Gastrocnemius medialis (tissue), 4 donors: ENCODE results near the gene PCYOX1L. TPM values are rescaled to one million over a fixed set of nuclear protein-coding genes. Genes with fewer than 3 reads are reported as not detected.

Source experiments
- ATAC-seq, 2 donors: fragments of 150-250 bp; one replicate each; pipeline ENCODE4 v1.9.1; 2016
- DNase-seq, 2 donors: peaks; one replicate each; pipeline ENCODE4 v3.0.0-alpha.2; 2019
- H3K27ac ChIP-seq, 4 donors: fragments of 200-600 bp; sonication (generic); 1 replicate in 1 of 4; 2 replicates in 3 of 4; pipeline ENCODE4 v1.5.1; 2016 to 2018; ENCODE audit warnings: mild to moderate bottlenecking in 2 of 4, moderate library complexity in 1 of 4
- H3K27me3 ChIP-seq, 3 donors: fragments of 200-600 bp; sonication (generic) in 2 of 3; 1 replicate in 1 of 3; 2 replicates in 2 of 3; pipeline versions ENCODE4 v1.5.1 to v1.6.0; 2016 to 2019; ENCODE audit warnings: mild to moderate bottlenecking in 1 of 3, moderate library complexity in 1 of 3
- H3K36me3 ChIP-seq, 2 donors: fragments of 200-600 bp; sonication (generic) in 1 of 2; one replicate each; pipeline ENCODE4 v1.5.1; 2017 to 2018
- H3K4me1 ChIP-seq, 2 donors: fragments of 200-600 bp; sonication (generic) in 1 of 2; one replicate each; pipeline ENCODE4 v1.5.1; 2016 to 2017; ENCODE audit warnings: mild to moderate bottlenecking in 2 of 2
- H3K4me3 ChIP-seq, 4 donors: fragments of 200-600 bp; sonication (generic) in 3 of 4; 1 replicate in 1 of 4; 2 replicates in 3 of 4; pipeline ENCODE4 v1.5.1; 2016 to 2019; ENCODE audit warnings: mild to moderate bottlenecking in 2 of 4
- H3K9me3 ChIP-seq, 3 donors: fragments of 200-600 bp; sonication (generic) in 2 of 3; 1 replicate in 1 of 3; 2 replicates in 2 of 3; pipeline ENCODE4 v1.5.1; 2016 to 2019
- POLR2A ChIP-seq, 2 donors: fragments of 450-650 bp; IDR thresholded peaks; one replicate each; pipeline ENCODE4 v1.6.1; 2017; ENCODE audit warnings: antibody characterized with exemption in 2 of 2, mild to moderate bottlenecking in 2 of 2, moderate library complexity in 2 of 2
- in situ Hi-C, 4 donors: fragments of 200-750 bp; cut with MboI; loops; one replicate each; pipeline versions ENCODE4 v1.15.0 to v1.8.0; 2017; ENCODE audit warnings: low sequenced_read_pairs in 4 of 4
- intact Hi-C: fragments of 100-400 bp; cut with DNase I; formaldehyde crosslinking; loops from one replicate; pipeline ENCODE4 v1.15.1; 2023; ENCODE audit warnings: low total_unique reads
- total RNA-seq, 4 donors: library from RNA; depleted of rRNA; stranded (reverse); fragments of >200 nt; gene quantifications; one replicate each; pipeline versions ENCODE4 v1.1.0 to v1.2.3, GENCODE V29; 2016
- TF ChIP-seq, protein P1 (sequence below), 5 experiments: fragments of 450-650 bp in 3 of 5; fragments of 200-600 bp in 2 of 5; sonication (generic) in 2 of 5; IDR thresholded peaks in 4 of 5; conservative IDR thresholded peaks in 1 of 5; 1 replicate in 4 of 5; 2 replicates in 1 of 5; pipeline ENCODE4 v1.5.1; 2016 to 2019; ENCODE audit warnings: antibody characterized with exemption in 5 of 5, mild to moderate bottlenecking in 3 of 5, moderate library complexity in 3 of 5

The PCYOX1L gene
- total RNA-seq, 4 donors from 2014 or later = 0.29 to 1.5 (median 1.2) TPM

GRCh38 chr5:149325894-149326293 lies 32.0 kb upstream of the PCYOX1L start:
- in situ Hi-C loops = loop anchor here in 1 of 4 donors (10.0 kb wide), 1 partner anchor 49 kb away; the partner anchor contains the start of gene IL17B
- no peak for DNase-seq
- TF ChIP-seq, protein P1, sequence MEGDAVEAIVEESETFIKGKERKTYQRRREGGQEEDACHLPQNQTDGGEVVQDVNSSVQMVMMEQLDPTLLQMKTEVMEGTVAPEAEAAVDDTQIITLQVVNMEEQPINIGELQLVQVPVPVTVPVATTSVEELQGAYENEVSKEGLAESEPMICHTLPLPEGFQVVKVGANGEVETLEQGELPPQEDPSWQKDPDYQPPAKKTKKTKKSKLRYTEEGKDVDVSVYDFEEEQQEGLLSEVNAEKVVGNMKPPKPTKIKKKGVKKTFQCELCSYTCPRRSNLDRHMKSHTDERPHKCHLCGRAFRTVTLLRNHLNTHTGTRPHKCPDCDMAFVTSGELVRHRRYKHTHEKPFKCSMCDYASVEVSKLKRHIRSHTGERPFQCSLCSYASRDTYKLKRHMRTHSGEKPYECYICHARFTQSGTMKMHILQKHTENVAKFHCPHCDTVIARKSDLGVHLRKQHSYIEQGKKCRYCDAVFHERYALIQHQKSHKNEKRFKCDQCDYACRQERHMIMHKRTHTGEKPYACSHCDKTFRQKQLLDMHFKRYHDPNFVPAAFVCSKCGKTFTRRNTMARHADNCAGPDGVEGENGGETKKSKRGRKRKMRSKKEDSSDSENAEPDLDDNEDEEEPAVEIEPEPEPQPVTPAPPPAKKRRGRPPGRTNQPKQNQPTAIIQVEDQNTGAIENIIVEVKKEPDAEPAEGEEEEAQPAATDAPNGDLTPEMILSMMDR (IDR thresholded peaks at IDR 0.05 in 4 of 5, conservative IDR thresholded peaks at IDR 0.05 in 1 of 5) = no peak
- TF ChIP-seq POLR2A (IDR thresholded peaks at IDR 0.05) = no peak
- H3K36me3 ChIP-seq = peaks cover 0 to 66% of the 10 kb centered on the region in 2 donors
- H3K9me3 ChIP-seq = no peaks in the 10 kb centered on the region
- H3K27ac ChIP-seq = peak overlapping the region in 1 of 4 donors; percentile 24
- no peak overlapping the region for H3K4me3 ChIP-seq
- intact Hi-C loops = no loop called here
- H3K4me1 ChIP-seq = peaks cover under 1 to 10% of the 10 kb centered on the region in 2 donors
- H3K27me3 ChIP-seq = no peaks in the 10 kb centered on the region
- no peak for ATAC-seq

GRCh38 chr5:149326611-149327010 lies 31.2 kb upstream of the PCYOX1L start:
- Histone ChIP-seq H3K9me3 (no peaks in the 10 kb centered on the region), H3K36me3 (peaks cover 0 to 72% of the 10 kb centered on the region in 2 donors), H3K4me1 (peaks cover 0 to 8% of the 10 kb centered on the region in 2 donors), H3K27ac (no peak overlapping the region), H3K27me3 (no peaks in the 10 kb centered on the region), H3K4me3 (no peak overlapping the region)
- intact Hi-C loops = no loop called here
- ATAC-seq (no peak), DNase-seq (no peak)
- in situ Hi-C loops = loop anchor here in 1 of 4 donors (10.0 kb wide), 1 partner anchor 48 kb away; the partner anchor contains the start of gene IL17B
- TF ChIP-seq, protein P1 (IDR thresholded peaks at IDR 0.05 in 4 of 5, conservative IDR thresholded peaks at IDR 0.05 in 1 of 5) = no peak
- no peak for TF ChIP-seq POLR2A (IDR thresholded peaks at IDR 0.05)

- no peak for TF ChIP-seq POLR2A (IDR thresholded peaks at IDR 0.05)
- TF ChIP-seq, protein P1 (IDR thresholded peaks at IDR 0.05 in 4 of 5, conservative IDR thresholded peaks at IDR 0.05 in 1 of 5) = no peak
- Histone ChIP-seq H3K36me3 (peaks cover 0 to 77% of the 10 kb centered on the region in 2 donors), H3K27me3 (no peaks in the 10 kb centered on the region), H3K4me3 (no peak overlapping the region), H3K9me3 (no peaks in the 10 kb centered on the region), H3K27ac (no peak overlapping the region), H3K4me1 (peaks cover 0 to 3% of the 10 kb centered on the region in 2 donors)
- ATAC-seq (no peak), DNase-seq (no peak)
- in situ Hi-C loops (loop anchor here in 1 of 4 donors (10.0 kb wide), 1 partner anchor 47 kb away; the partner anchor contains the start of gene IL17B), intact Hi-C loops (no loop called here)
Observed at GRCh38 chr5:149328177-149328576, 29.7 kb upstream of the PCYOX1L start.

- Histone ChIP-seq H3K36me3 (peaks cover 0 to 95% of the 10 kb centered on the region in 2 donors), H3K27me3 (no peaks in the 10 kb centered on the region), H3K4me1 (no peaks in the 10 kb centered on the region), H3K4me3 (no peak overlapping the region), H3K9me3 (no peaks in the 10 kb centered on the region), H3K27ac (peak overlapping the region in 1 of 4 donors; percentile 16)
- no peak for TF ChIP-seq POLR2A (IDR thresholded peaks at IDR 0.05)
- TF ChIP-seq, protein P1 (IDR thresholded peaks at IDR 0.05 in 4 of 5, conservative IDR thresholded peaks at IDR 0.05 in 1 of 5) = no peak
- ATAC-seq = peak in 1 of 2 donors; percentile 28
- intact Hi-C loops (no loop called here), in situ Hi-C loops (no loop called here)
- DNase-seq = no peak
Observed at GRCh38 chr5:149333711-149334443, 24.0 kb upstream of the PCYOX1L start.
